ENCODE measurements around the gene CREB5. TPM values are rescaled to one million over a fixed set of nuclear protein-coding genes. Genes with fewer than 3 reads are reported as not detected.

The CREB5 gene
- total and polyA plus RNA-seq, 2 experiments from 2014 or later, result 2.4 to 4.4 TPM

GRCh38 chr7:28682801-28683200, 270.5 kb downstream of the CREB5 start:
- TF ChIP-seq ZNF462 (CRISPR knock-in tag; IDR thresholded peaks at IDR 0.05) (no peak), JUNB (IDR thresholded peaks at IDR 0.05; ENCODE audit: unreplicated experiment) (no peak), POLR2AphosphoS5 (IDR thresholded peaks at IDR 0.05; ENCODE audit: low read depth) (no peak), STAT1 (IDR thresholded peaks at IDR 0.05; ENCODE audit: unreplicated experiment) (no peak), NANOG (IDR thresholded peaks at IDR 0.05; ENCODE audit: borderline replicate concordance) (no peak), CREB1 (CRISPR knock-in tag; IDR thresholded peaks at IDR 0.05; ENCODE audit: low read depth) (no peak), CTCF (conservative IDR thresholded peaks at IDR 0.05; ENCODE audit: low read depth in 2 of 2) (no peak), ZNF331 (CRISPR knock-in tag; IDR thresholded peaks at IDR 0.05; ENCODE audit: low read depth) (no peak)
- Mint-ChIP-seq H3K9me3 (no peaks in the 10 kb centered on the region), H3K27ac (no peak overlapping the region), H3K4me1 (peaks cover 3% of the 10 kb centered on the region; the same call in 2 of the 3 replicates), H3K4me3 (no peak overlapping the region), H3K27me3 (ENCODE audit: insufficient read depth, low read depth, poor library complexity) (peaks cover 3% of the 10 kb centered on the region), H3K36me3 (ENCODE audit: low read depth) (no peaks in the 10 kb centered on the region)
- Histone ChIP-seq H3K4me1 (ENCODE audit: insufficient read depth) (peaks cover 26% of the 10 kb centered on the region), H3K27me3 (ENCODE audit: insufficient read depth) (no peaks in the 10 kb centered on the region), H3F3A (replicated peaks; ENCODE audit: low read depth) (no peaks in the 10 kb centered on the region), H2AFZ (no peak overlapping the region), H4K20me1 (replicated peaks; ENCODE audit: insufficient read depth) (no peaks in the 10 kb centered on the region), H3K4me3 (no peak overlapping the region), H3K36me3 (ENCODE audit: insufficient read depth) (no peaks in the 10 kb centered on the region), H3K4me2 (no peak overlapping the region), H3K27ac (ENCODE audit: low read depth) (no peak overlapping the region), H3K79me2 (replicated peaks; ENCODE audit: insufficient read depth) (no peaks in the 10 kb centered on the region), H3K9me2 (ENCODE audit: insufficient read depth) (peaks cover 10% of the 10 kb centered on the region; the same call in 1 of the 2 replicates)
- DNase-seq (ENCODE audit: low spot score) (no peak), ATAC-seq (no peak)
